GM18499 (cell line): Measurements from ENCODE around the gene NELFB.

Source experiments
- ATAC-seq: cut with Tn5 transposase; IDR thresholded peaks from one replicate; pipeline ENCODE4 v1.9.1; 2021; ENCODE audit warnings: moderate number of reproducible peaks; ENCODE audit not compliant: insufficient read depth, unreplicated experiment

The NELFB gene

GRCh38 chr9:137266585-137267453 is 11.7 kb downstream of the NELFB start:
- no peak for ATAC-seq

- no peak for ATAC-seq
These were observed 12.8 kb downstream of the NELFB start for GRCh38 chr9:137267933-137268355.

GRCh38 chr9:137268538-137269201 is 13.5 kb downstream of the NELFB start:
- ATAC-seq: no peak

- ATAC-seq: no peak
These were observed 14.2 kb downstream of the NELFB start for GRCh38 chr9:137269231-137269772.

GRCh38 chr9:137270929-137271695 is 16.0 kb downstream of the NELFB start:
- ATAC-seq: no peak

- ATAC-seq: no peak
These were observed 16.6 kb downstream of the NELFB start for GRCh38 chr9:137271696-137272076.

GRCh38 chr9:137272241-137273094 is 17.3 kb downstream of the NELFB start:
- ATAC-seq: no peak

- no peak for ATAC-seq
These were observed 18.0 kb downstream of the NELFB start for GRCh38 chr9:137273095-137273490.

GRCh38 chr9:137273611-137274320 is 18.6 kb downstream of the NELFB start:
- no peak for ATAC-seq

GRCh38 chr9:137275203-137275587 is 20.1 kb downstream of the NELFB start:
- no peak for ATAC-seq

GRCh38 chr9:137275588-137276472 is 20.7 kb downstream of the NELFB start:
- no peak for ATAC-seq

- no peak for ATAC-seq
These were observed 21.6 kb downstream of the NELFB start for GRCh38 chr9:137276473-137277328.

GRCh38 chr9:137277329-137278041 is 22.4 kb downstream of the NELFB start, which contains the start of gene TOR4A:
Gene TOR4A (plus strand): TSS chr9:137277726. CDS start chr9:137278690, 964 bp downstream.
- ATAC-seq: no peak

- no peak for ATAC-seq
These were observed 23.1 kb downstream of the NELFB start for GRCh38 chr9:137278061-137278701.

GRCh38 chr9:137278721-137279711 is 23.9 kb downstream of the NELFB start:
- ATAC-seq: no peak
